Stimulated activated CD8-positive, alpha-beta memory T cell treated with anti-CD3 and anti-CD28 coated beads, Interleukin-15, amount 100 ng/mL, for 4 hours (primary cell): ENCODE data around the gene NOD2.
A peak's percentile ranks its signal among the peaks of the same experiment; 100 is the strongest.

Experiments
- DNase-seq, 2 donors: peaks; one replicate each; pipeline ENCODE4 v3.0.0-alpha.2; 2020; ENCODE audit warnings: low read depth in 2 of 2

NOD2 gene

GRCh38 chr16:50742576-50743200 is 49.3 kb downstream of the NOD2 start:
- DNase-seq, result peak in 1 of 2 donors; percentile 19

- DNase-seq, result no peak
Measured at GRCh38 chr16:50743581-50744225, 50.3 kb downstream of the NOD2 start.

GRCh38 chr16:50744881-50745280 is 51.5 kb downstream of the NOD2 start:
- no peak for DNase-seq

GRCh38 chr16:50745940-50746339 is 52.5 kb downstream of the NOD2 start:
- DNase-seq, result no peak

GRCh38 chr16:50747207-50747956 is 54.0 kb downstream of the NOD2 start:
- DNase-seq, result no peak

GRCh38 chr16:50751528-50751927 is 58.1 kb downstream of the NOD2 start:
- DNase-seq, result no peak

- no peak for DNase-seq
Measured at GRCh38 chr16:50752471-50753235, 59.2 kb downstream of the NOD2 start.

- DNase-seq, result no peak
Measured at GRCh38 chr16:50756473-50756872, 63.1 kb downstream of the NOD2 start.

GRCh38 chr16:50761267-50761666 is 67.9 kb downstream of the NOD2 start:
- no peak for DNase-seq

GRCh38 chr16:50762241-50762640 is 68.8 kb downstream of the NOD2 start:
- no peak for DNase-seq

GRCh38 chr16:50763211-50763610 is 69.8 kb downstream of the NOD2 start:
- no peak for DNase-seq

GRCh38 chr16:50765260-50765659 is 71.9 kb downstream of the NOD2 start:
- no peak for DNase-seq

- DNase-seq, result no peak
Measured at GRCh38 chr16:50765861-50766260, 72.5 kb downstream of the NOD2 start.

GRCh38 chr16:50767197-50767596 is 73.8 kb downstream of the NOD2 start:
- DNase-seq, result no peak

- DNase-seq, result no peak
Measured at GRCh38 chr16:50771366-50771765, 78.0 kb downstream of the NOD2 start.

- no peak for DNase-seq
Measured at GRCh38 chr16:50774405-50774804, 81.0 kb downstream of the NOD2 start.

GRCh38 chr16:50774960-50775359 is 81.6 kb downstream of the NOD2 start:
- DNase-seq, result no peak

GRCh38 chr16:50776037-50776436 is 82.6 kb downstream of the NOD2 start:
- DNase-seq, result no peak

GRCh38 chr16:50778284-50779163 is 85.1 kb downstream of the NOD2 start:
- no peak for DNase-seq

- DNase-seq, result no peak
Measured at GRCh38 chr16:50781043-50781442, 87.6 kb downstream of the NOD2 start.

GRCh38 chr16:50781518-50781917 is 88.1 kb downstream of the NOD2 start:
- no peak for DNase-seq
